OCI-LY1 (cell line): ENCODE data around the gene KBTBD13.

Experiments used
- CTCF ChIP-seq: fragments of 200-600 bp; sonication (generic), shearing (Covaris generic); IDR thresholded peaks from 2 replicates; pipeline ENCODE4 v1.5.1; 2017; ENCODE audit warnings: mild to moderate bottlenecking, antibody characterized with exemption, low read length, moderate library complexity, mixed read lengths
- EZH2 ChIP-seq: fragments of 200-600 bp; sonication (generic), shearing (Covaris generic); IDR thresholded peaks from 2 replicates; pipeline ENCODE4 v1.8.0; 2017; ENCODE audit warnings: borderline replicate concordance, mixed run types, mild to moderate bottlenecking, antibody characterized with exemption, low read length, moderate library complexity, mixed read lengths

GRCh38 chr15:65058394-65059368, 17.9 kb upstream of the KBTBD13 start:
- TF ChIP-seq CTCF (no peak), EZH2 (no peak)
